ENCODE data around the gene NUBP2. TPM values are rescaled to one million over a fixed set of nuclear protein-coding genes. Genes with fewer than 3 reads are reported as not detected.

The NUBP2 gene
- total RNA-seq, 1 donor from 2014 or later, result 66.6 TPM

GRCh38 chr16:1741553-1742165, 41.1 kb upstream of the NUBP2 start:
- DNase-seq (ENCODE audit: extremely low spot score, unreplicated experiment), result no peak
- Mint-ChIP-seq H3K9me3 (no peaks in the 10 kb centered on the region), H3K27ac (no peak overlapping the region), H3K27me3 (no peaks in the 10 kb centered on the region), H3K4me3 (no peak overlapping the region), H3K4me1 (ENCODE audit: unreplicated experiment) (no peaks in the 10 kb centered on the region), H3K36me3 (no peaks in the 10 kb centered on the region)
- no peak for TF ChIP-seq CTCF (conservative IDR thresholded peaks at IDR 0.05)

GRCh38 chr16:1743376-1744337, 39.1 kb upstream of the NUBP2 start:
- Mint-ChIP-seq H3K27ac (no peak overlapping the region), H3K9me3 (no peaks in the 10 kb centered on the region), H3K36me3 (no peaks in the 10 kb centered on the region), H3K4me3 (no peak overlapping the region), H3K4me1 (ENCODE audit: unreplicated experiment) (no peaks in the 10 kb centered on the region), H3K27me3 (no peaks in the 10 kb centered on the region)
- no peak for TF ChIP-seq CTCF (conservative IDR thresholded peaks at IDR 0.05)
- peak; percentile 67 for DNase-seq (ENCODE audit: extremely low spot score, unreplicated experiment)

GRCh38 chr16:1744338-1744840, 38.4 kb upstream of the NUBP2 start:
- Mint-ChIP-seq H3K4me1 (ENCODE audit: unreplicated experiment) (no peaks in the 10 kb centered on the region), H3K27ac (no peak overlapping the region), H3K4me3 (no peak overlapping the region), H3K9me3 (no peaks in the 10 kb centered on the region), H3K36me3 (no peaks in the 10 kb centered on the region), H3K27me3 (no peaks in the 10 kb centered on the region)
- no peak for DNase-seq (ENCODE audit: extremely low spot score, unreplicated experiment)
- no peak for TF ChIP-seq CTCF (conservative IDR thresholded peaks at IDR 0.05)

GRCh38 chr16:1745181-1745899, 37.4 kb upstream of the NUBP2 start:
- H3K4me1 Mint-ChIP-seq (ENCODE audit: unreplicated experiment), result no peaks in the 10 kb centered on the region
- no peaks in the 10 kb centered on the region for H3K9me3 Mint-ChIP-seq
- H3K4me3 Mint-ChIP-seq, result no peak overlapping the region
- no peaks in the 10 kb centered on the region for H3K36me3 Mint-ChIP-seq
- no peak for DNase-seq (ENCODE audit: extremely low spot score, unreplicated experiment)
- H3K27ac Mint-ChIP-seq, result peak overlapping the region; percentile 41
- TF ChIP-seq CTCF (conservative IDR thresholded peaks at IDR 0.05), result no peak
- H3K27me3 Mint-ChIP-seq, result no peaks in the 10 kb centered on the region

GRCh38 chr16:1745900-1746692, 36.7 kb upstream of the NUBP2 start:
- H3K27ac Mint-ChIP-seq, result peak overlapping the region; percentile 41
- H3K4me1 Mint-ChIP-seq (ENCODE audit: unreplicated experiment), result no peaks in the 10 kb centered on the region
- no peak for DNase-seq (ENCODE audit: extremely low spot score, unreplicated experiment)
- no peaks in the 10 kb centered on the region for H3K9me3 Mint-ChIP-seq
- H3K36me3 Mint-ChIP-seq, result no peaks in the 10 kb centered on the region
- no peak overlapping the region for H3K4me3 Mint-ChIP-seq
- H3K27me3 Mint-ChIP-seq, result no peaks in the 10 kb centered on the region
- TF ChIP-seq CTCF (conservative IDR thresholded peaks at IDR 0.05), result no peak
